Right ventricle myocardium inferior (tissue), 1 donor: ENCODE data around the gene FRAS1. TPM values are rescaled to one million over a fixed set of nuclear protein-coding genes. Genes with fewer than 3 reads are reported as not detected.
A peak's percentile ranks its signal among the peaks of the same experiment; 100 is the strongest.
"Not testable (repeated sequence)": the region's sequence is repeated elsewhere in the genome, so short reads cannot be mapped to it uniquely, and the experiment has no call there.

Source experiments
- ATAC-seq: fragments of 200-7000 bp; cut with Tn5 transposase; one replicate; pipeline ENCODE4 v1.9.1; 2020; ENCODE audit warnings: mild to moderate bottlenecking, moderate library complexity
- DNase-seq: peaks from one replicate; pipeline ENCODE4 v3.0.0; 2021; ENCODE audit errors: missing footprints
- intact Hi-C: fragments of 100-400 bp; cut with DNase I; formaldehyde crosslinking; loops from one replicate; pipeline ENCODE4 v1.11.0; 2022
- total RNA-seq: library from RNA; stranded (reverse); fragmentation: NEBNext Ultra II Directional; extraction: Animal tissue kit (Norgen Biotek cat#: 25700); gene quantifications from one replicate; pipeline ENCODE4 v1.2.1, GENCODE V29; 2021
- donor health status: DM: no; HTN: yes; CAD: no; lungs with severe emphysema.

The FRAS1 gene
- total RNA-seq, 1 donor from 2014 or later = 2.2 TPM

DNA sequence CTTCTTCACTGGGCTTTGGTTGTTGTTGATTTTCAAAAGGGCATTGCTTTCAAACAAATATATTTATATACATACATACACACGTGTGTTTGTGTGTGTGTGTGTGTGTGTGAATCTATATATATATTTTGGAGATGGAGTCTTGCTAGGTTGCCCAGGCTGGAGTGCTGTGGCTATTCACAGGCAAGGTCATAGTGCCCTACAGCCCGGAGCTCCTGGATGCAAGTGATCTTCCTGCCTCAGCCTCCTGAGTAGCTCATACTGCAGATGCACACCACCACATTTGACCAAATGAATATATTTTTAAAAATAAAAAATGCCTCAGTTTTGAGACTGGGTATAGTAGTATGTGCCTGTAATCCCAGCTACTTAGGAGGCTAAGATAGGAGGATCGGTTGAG is 34.4 kb downstream of the FRAS1 start:
- DNase-seq = no peak
- intact Hi-C loops = no loop called here
- ATAC-seq = no peak

DNA sequence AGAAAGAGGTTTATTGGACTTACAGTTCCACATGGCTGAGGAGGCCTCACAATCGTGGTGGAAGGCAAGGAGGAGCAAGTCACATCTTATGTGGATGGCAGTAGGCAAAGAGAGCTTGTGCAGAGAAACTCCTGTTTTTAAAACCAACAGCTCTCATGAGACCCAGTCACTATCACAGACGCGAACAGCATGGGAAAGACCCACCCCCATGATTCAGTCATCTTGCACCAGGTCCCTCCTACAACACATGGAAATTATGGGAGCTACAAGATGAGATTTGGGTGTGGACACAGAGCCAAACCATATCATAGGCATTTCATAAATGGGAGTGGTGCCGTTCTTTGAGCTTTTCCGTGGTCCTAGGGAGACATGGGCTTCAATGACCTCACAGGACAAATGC is 35.2 kb downstream of the FRAS1 start:
- ATAC-seq, intact Hi-C loops, DNase-seq: not testable (repeated sequence)

DNA sequence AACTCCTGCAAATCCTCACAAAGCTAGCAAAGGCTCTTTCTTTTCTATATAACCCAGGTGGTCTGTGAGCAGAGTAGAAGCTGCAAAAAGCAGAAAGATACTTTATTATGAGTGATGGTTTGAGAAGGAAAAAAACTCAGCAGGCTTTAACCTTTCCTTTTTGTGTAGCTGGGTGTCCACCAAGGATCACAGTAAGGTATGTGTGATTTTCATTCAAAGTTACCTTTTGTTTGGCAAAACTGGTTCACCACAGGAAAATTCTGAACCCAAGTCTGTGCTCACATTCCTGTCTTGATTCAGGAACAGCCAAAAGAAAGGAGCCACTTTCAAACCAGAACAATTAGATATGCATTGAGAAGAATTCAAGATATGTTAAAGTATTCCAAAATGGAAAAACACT is 35.7 kb downstream of the FRAS1 start:
- no peak for ATAC-seq
- DNase-seq = no peak
- intact Hi-C loops = no loop called here

DNA sequence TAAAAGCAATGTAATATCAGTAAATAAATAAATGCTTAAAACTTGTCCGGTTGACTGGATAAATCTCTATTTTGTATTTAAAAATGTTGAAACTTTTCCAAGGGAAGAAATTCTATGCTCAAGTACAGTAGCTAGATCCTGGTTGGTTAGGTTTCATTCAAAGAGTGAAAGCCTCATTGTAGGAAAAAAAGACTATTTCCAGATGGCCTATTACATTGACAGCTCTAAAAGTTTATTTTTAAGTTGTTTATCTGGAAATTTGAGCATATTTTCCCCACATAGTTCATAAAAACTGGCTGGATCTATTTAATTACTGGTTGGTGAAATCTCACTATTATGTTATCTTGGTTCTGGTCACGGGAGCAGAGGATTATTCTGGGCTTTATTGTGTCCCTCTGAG is 38.0 kb downstream of the FRAS1 start:
- ATAC-seq = no peak
- intact Hi-C loops = no loop called here

DNA sequence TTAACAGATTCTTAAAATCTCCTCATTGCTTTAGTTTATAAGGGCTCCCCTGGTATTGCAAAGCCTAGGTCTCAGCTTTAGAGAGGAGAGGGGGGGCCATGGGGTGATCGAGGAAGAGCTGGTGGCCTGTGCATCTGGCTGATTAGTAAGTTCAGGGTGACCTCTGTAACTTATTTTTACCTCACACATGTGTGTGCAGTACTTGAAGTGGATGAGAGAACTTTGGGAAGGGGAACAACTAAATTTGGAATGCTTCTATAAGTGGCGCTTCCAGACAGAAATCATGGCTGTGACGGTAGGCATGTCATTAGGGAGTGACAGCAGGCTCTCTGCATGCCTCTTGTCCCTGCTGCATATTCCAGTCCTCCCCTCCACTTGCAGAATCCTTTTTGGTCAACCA is 41.9 kb downstream of the FRAS1 start:
- intact Hi-C loops = no loop called here
- ATAC-seq = peak; percentile 94
- peak; percentile 28 for DNase-seq

More for the DNA sequence above, 38.0 kb downstream of the FRAS1 start:
- DNase-seq = no peak

DNA sequence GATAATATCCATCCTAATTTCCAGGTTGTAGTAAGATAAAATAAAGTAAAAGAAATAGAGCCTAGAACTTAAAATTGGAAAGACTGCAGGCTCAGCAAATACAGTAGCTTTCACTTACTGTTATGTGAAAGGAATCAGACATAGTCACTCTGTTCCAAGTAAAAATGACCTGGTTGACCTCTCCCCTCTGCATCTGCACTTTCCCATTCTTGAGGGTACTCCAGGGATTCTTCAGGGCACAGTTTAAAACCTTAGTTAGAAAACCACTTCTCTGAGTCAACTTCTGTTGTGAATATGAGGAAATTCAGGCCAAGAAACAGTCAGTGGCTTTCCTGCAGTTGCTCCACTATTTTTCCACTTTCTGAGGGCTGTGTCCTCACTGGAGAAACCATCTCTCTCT is 42.9 kb downstream of the FRAS1 start:
- ATAC-seq (peak; percentile 44), DNase-seq (no peak)
- intact Hi-C loops = loop anchor here (5.0 kb wide), 1 partner anchor 43 kb away; the partner anchor contains the start of gene FRAS1

DNA sequence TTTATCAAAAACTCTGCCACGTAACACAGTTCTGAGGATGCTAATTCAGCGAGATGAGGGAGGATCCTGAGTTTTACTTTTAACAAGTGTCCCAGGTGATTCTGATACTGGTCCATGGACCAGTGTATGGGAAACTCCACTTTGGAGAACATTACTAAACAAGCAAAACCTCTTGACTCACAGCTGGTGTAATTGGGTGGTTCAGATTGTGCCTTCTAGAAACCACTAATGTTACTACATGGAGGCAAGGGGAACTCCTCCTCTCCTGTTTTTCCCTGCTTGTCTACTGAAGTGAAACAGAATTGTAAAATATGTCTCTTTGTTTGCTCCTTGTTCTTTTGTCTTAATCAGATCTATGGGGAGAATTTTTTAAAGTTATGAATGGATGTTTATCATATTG is 62.6 kb downstream of the FRAS1 start:
- intact Hi-C loops = loop anchor here (5.0 kb wide), 1 partner anchor 62 kb away; the partner anchor contains the start of gene FRAS1
- ATAC-seq (no peak), DNase-seq (no peak)

DNA sequence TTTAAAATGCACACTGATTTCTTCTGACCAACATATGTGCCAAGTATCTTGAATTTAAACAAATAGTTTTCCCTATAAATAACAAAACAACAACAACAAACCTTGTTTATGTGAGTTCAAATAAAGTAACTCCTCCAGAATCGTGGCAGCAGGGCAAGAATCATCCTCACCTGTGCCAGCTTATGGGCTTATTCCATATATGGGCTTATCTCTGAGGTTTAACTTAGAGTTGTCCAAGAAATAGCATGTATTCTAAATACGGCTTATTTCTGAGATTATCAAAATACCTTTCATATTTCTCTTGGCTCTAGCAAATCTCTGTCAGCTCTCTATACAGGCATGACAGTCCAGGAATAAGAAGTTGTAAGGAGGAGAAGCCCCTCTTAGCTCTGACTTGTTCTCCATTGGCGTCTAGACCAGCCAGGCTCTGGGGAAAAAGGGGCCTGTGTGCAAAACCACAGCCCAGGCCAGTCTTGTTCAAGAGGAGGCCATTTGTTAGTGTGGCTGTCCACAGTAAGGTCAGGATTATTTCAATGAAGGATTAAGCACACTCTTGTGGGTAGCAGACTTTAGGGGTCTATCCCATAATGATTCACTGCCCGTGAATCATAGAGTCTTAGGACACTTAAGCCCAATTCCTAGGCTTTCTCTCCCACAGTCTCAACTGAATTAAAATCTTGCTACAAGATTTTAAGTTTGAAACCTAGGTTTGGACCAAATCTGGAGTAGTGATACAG is 63.2 kb downstream of the FRAS1 start:
- intact Hi-C loops = loop anchor here (5.0 kb wide), 1 partner anchor 63 kb away; the partner anchor contains the start of gene FRAS1
- DNase-seq (no peak), ATAC-seq (no peak)

DNA sequence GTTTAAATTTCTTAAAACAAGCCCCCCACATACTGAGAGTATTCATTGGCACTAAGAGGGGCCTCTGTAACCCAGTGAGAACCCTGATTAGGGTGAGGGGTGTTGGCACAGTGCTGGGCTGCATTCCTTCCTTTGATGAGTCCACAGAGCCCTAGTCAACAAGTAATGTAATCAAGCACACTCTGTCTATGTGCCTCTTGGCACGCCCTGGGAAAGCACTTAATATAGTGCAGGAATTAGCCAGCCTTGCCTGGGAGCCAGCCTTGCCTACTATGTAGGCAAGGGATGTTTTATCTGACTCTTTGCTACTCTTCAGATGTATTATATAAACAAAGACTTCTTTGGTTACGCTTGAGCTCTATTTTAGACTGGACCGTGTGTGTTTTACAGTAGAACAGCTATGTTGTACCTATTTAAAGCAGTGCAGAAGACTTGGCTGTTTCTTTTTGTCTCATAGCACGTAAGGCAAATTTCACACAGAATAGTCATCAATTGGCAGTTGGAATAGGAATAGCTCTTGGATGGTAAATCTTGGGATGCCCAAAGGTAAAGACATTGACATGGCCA is 64.3 kb downstream of the FRAS1 start:
- DNase-seq (peak; percentile 47), ATAC-seq (peak; percentile 100)
- intact Hi-C loops = loop anchor here (5.0 kb wide), 1 partner anchor 64 kb away; the partner anchor contains the start of gene FRAS1

DNA sequence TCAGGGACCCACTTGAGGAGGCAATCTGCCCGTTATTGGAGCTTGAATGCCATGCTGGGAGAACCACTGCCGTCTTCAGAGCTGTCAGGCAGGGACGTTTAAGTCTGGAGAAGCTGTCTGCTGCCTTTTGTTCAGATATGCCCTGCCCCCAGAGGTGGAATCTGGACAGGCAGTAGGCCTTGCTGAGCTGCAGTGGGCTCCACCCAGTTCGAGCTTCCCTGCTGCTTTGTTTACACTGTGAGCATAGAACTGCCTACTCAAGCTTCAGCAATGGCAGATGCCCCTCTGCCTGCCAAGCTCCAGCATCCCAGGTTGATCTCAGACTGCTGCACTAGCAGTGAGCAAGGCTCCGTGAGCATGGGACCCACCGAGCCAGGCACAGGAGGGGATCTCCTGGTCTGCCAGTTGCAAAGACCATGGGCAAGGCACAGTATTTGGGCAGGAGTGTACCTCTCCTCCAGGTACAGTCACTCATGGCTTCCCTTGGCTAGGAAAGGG is 68.8 kb downstream of the FRAS1 start:
- ATAC-seq, intact Hi-C loops: not testable (repeated sequence)
- DNase-seq = peak; percentile 45

DNA sequence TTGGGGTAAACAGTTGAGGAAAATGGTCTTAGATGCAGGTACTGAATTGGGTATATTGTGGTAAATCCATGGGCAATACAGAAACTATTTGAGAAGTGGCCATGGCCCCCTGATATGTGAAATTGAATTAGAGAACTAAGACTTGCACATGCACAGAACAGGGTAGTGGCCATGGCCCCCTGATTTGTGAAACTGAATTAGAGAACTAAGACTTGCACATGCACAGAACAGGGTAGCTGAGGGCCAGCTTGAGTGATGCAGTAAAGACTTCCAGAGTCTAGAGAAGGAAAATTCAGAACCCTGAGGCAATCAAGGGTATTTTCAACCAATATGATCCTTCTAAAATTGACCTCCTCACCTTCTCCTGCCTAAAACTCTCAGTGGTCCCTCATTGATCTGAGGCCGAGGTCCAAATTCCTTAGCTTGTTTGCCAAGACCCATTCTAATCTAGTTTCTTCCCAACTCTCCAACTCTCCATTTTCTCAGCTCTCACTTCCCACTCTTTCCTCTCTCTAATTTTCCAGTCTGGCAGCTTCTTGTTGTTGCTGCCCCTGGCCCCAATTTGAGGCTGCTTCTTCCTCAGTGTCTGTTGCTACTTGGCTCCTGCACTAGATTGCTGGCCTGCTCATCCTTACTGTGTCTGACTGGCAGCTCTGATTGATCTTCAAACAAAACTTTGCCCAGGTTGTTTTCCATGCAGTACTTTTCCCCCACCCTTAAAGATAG is 72.4 kb downstream of the FRAS1 start:
- intact Hi-C loops = no loop called here
- DNase-seq (no peak), ATAC-seq (no peak)

DNA sequence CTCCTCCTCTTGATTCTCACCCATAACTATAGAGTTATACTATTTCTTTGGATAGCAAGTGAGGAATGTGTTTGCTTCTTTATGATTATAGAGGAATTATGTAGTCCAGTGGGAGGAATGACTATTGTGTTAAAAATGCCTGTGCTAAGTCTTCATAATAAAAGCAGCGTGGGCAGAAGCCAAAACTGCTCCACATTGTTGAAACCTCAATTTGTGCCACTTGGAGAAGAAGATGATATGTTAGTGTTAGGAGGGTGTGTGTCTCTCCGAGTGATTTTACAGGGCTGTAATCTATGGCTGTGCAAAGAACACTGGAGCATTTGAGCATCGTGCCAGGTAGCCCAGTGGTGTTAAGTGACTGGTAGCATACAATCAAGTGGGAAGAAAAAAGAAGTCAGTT is 74.3 kb downstream of the FRAS1 start:
- ATAC-seq = peak; percentile 46
- intact Hi-C loops = no loop called here
- DNase-seq = no peak

DNA sequence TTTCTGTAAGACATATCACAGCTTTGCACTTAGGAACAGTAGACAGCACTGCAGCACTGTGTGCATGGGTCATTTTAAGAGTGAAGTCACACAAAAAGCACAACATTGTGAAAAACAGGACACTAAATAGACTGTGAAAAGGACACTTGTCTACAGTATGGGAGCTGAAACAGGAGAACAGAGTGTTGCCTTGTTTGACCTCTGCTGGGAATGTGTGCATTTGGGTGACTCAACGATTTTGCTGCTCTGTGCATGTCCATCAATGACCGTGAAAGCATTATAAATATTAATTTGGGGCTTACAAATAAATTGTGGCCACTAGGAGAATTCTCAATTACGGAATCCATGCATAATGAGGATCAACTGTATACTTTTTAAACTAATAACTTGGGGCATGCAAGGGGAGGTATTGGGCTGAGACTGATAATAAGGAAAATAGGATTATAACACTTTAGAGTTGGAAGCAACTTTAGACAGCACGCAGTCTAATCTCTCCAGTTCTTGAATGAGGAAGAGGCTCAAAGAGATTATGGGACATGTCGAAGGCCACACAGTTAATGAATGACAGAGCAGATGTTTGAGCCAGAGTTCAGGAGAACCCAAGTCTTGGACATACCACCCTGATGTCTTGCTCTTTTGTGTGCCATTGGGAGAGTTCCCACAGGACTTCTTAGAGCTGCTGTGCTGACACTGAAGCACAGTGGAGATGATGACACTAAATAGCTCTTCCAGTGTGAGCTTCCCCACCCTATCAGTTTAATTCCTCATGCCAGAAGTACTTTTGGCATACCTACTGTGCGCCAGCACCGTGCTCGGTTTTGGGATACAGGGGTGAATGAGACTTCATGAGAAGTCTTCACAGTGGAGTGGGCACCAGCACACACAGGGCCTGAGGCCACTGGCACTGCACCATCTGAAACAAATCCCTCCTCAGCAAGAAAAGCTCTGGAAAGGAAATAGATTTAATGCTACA is 79.3 kb downstream of the FRAS1 start:
- intact Hi-C loops = no loop called here
- DNase-seq (no peak), ATAC-seq (no peak)

DNA sequence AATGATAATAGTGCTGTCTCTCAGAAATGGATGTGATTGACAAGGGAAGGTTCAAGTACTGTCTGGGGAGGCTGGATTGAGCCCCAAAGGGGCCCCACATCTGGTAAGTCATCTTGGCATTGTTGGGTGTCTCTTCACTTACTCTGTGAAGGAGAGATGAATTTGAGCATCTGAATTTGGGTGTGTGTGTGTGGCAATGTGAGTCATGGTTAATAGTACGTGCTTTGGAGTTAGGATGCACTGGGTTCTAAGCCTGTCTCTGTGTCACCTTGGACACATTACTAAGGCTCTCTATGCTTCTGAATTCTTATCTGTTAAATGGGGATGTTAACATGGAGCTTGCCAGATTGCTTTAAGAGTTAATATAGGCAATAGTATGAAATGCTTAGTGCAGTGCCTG is 80.4 kb downstream of the FRAS1 start:
- DNase-seq = no peak
- intact Hi-C loops = no loop called here
- ATAC-seq = no peak

DNA sequence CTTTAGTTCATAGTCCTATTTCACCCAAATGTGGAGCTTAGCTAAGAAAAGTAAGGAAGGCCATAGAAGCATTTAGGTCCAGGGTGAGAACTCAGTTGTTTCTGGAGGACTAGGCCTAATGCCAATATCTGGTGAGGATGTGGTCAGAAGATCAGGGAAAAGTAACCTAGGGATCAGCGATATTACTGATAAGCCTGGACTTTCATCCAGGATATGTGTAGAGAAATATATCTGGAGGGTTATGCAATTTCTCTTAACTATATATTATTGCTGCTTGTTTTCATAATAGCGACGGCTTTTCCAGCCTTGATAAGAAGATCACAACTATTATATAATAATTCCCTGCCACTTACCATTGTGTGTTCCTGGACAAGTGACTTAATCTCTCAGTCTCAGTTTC is 81.1 kb downstream of the FRAS1 start:
- DNase-seq (no peak), ATAC-seq (no peak)
- intact Hi-C loops = no loop called here

DNA sequence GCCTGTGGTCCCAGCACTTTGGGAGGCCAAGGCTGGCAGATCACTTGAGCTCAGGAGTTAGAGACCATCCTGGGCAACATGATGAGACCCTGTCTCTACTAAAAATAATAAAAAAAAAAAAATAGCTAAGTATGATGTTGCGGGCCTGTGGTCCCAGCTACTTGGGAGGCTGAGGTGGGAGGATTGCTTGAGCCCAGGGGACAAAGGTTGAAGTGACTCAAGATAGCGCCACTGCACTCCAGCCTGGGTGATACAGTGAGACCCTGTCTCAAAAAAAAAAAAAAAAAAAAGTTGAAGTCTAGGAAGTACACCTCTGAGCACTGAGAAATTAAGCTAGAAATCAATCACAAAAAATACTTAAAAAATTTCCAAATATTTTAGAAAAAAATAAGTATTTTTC is 86.5 kb downstream of the FRAS1 start:
- intact Hi-C loops = no loop called here
- ATAC-seq (no peak), DNase-seq (no peak)

DNA sequence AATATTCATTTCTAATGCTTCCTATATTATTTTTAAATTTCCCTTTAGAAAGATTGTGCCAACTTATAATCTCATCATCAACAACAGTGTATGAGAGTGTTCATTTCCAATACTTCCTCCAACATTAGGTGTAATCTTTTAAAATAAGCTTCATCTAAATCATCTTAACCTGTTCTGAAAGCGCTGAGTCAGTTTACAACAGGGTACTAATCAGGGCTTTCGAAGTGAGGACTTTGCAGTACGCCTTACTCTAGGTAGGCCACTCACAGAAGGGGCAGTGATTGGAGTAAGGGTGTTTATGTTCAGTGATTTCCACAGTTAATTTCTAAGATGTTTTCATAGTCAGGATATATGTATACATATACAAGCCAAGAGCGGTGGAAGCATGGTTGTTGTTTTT is 87.9 kb downstream of the FRAS1 start:
- ATAC-seq = no peak
- no peak for DNase-seq
- intact Hi-C loops = no loop called here

DNA sequence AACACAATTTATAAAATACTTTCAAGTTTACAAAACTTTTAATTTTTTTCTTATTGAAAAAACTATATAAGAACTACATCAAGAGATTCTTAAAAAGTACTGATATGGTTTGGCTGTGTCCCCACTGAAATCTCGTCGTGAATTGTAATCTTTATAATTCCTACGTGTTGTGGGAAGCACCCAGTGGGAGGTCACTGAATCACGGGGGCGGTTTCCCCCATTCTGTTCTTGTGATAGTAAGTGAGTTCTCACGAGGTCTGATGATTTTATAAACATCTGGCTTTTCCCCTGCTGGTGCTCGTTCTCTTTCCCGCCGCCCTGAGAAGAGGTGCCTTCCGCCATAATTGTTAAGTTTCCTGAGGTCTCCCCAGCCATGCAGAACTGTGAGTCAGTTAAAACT is 88.5 kb downstream of the FRAS1 start:
- ATAC-seq (no peak), DNase-seq (no peak)
- intact Hi-C loops = no loop called here
